Activated CD8-positive, alpha-beta T cell treated with anti-CD3 and anti-CD28 coated beads, Interleukin-2, amount 10 ng/mL, durations not matched to agents 7 days and 5 days (primary cell): ENCODE results near the gene FMO4. TPM values are rescaled to one million over a fixed set of nuclear protein-coding genes. Genes with fewer than 3 reads are reported as not detected.
"Not testable (repeated sequence)": the region's sequence is repeated elsewhere in the genome, so short reads cannot be mapped to it uniquely, and the experiment has no call there.

Source experiments
- ATAC-seq: fragments of 150-1000 bp; cut with Tn5 transposase; one replicate; pipeline ENCODE4 v1.10.0; 2021; ENCODE audit warnings: moderate library complexity
- CTCF ChIA-PET: fragments of 350-600 bp; sonication (Branson Sonifier 250); formaldehyde crosslinking; loops from one replicate; lab custom pipeline; 2021; ENCODE audit warnings: antibody characterized with exemption; lab: Charles Lee
- POLR2A ChIA-PET: fragments of 350-600 bp; sonication (Branson Sonifier 250); formaldehyde crosslinking; loops from one replicate; lab custom pipeline; 2021; ENCODE audit warnings: antibody characterized with exemption; lab: Charles Lee
- DNase-seq: peaks from one replicate; pipeline ENCODE4 v3.0.0-alpha.2; 2020
- H3K27ac Mint-ChIP-seq: one replicate; pipeline ENCODE4 v1.8.0; 2021; ENCODE audit warnings: mild to moderate bottlenecking, mixed read lengths
- H3K27me3 Mint-ChIP-seq: one replicate; pipeline ENCODE4 v1.8.0; 2021; ENCODE audit warnings: low read depth, mixed read lengths
- H3K36me3 Mint-ChIP-seq: one replicate; pipeline ENCODE4 v1.8.0; 2021; ENCODE audit warnings: low read depth, mixed read lengths
- H3K4me1 Mint-ChIP-seq: one replicate; pipeline ENCODE4 v1.8.0; 2021; ENCODE audit warnings: low read depth, mixed read lengths
- H3K4me3 Mint-ChIP-seq: one replicate; pipeline ENCODE4 v1.8.0; 2021; ENCODE audit warnings: mild to moderate bottlenecking, mixed read lengths
- H3K9me3 Mint-ChIP-seq: one replicate; pipeline ENCODE4 v1.8.0; 2022; ENCODE audit warnings: mixed read lengths; ENCODE audit not compliant: insufficient read depth
- total RNA-seq, 2 experiments: library from RNA; stranded (reverse); gene quantifications; one replicate each; pipeline ENCODE4 v1.2.3, GENCODE V29; 2021

The FMO4 gene
- total RNA-seq, 2 experiments from 2014 or later: 1.4 to 1.5 TPM

DNA sequence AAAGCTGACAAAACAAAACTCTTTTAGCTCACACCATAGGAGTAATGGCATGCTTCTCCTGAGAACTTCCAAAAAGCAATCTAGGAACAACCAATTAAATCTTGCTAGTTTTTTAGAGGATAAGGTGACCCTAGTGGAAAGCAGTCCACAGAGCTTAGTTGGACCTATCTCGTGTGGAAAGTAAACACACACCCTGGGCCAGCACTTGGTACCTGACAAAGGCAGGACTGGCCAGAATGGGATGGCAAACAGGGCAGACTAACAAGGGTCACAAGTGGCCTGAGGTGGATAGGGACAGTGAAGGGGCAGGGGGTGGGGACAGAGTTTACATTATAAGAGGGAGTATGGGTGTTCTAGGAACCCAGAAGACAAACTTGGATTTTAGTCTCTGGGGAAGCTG is 22.0 kb downstream of the FMO4 start:
- Mint-ChIP-seq H3K36me3 (no peaks in the 10 kb centered on the region), H3K9me3 (no peaks in the 10 kb centered on the region), H3K27ac (no peak overlapping the region), H3K27me3 (no peaks in the 10 kb centered on the region), H3K4me1 (no peaks in the 10 kb centered on the region), H3K4me3 (no peak overlapping the region)
- ChIA-PET POLR2A (no interaction called here), CTCF (no interaction called here)
- ATAC-seq (no peak), DNase-seq (no peak)

DNA sequence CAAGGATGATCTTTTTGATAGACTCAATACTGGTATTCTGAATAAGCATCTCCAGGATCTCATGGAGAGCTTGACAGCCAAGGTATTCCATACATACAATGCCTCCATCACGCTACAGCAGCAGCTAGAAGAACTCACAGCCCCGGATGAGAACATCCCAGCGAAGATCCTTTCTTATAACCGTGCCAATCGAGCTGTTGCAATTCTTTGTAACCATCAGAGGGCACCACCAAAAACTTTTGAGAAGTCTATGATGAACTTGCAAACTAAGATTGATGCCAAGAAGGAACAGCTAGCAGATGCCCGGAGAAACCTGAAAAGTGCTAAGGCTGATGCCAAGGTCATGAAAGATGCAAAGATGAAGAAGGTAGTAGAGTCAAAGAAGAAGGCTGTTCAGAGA is 25.4 kb downstream of the FMO4 start:
- H3K27ac Mint-ChIP-seq, H3K9me3 Mint-ChIP-seq, POLR2A ChIA-PET, H3K27me3 Mint-ChIP-seq, DNase-seq, CTCF ChIA-PET, ATAC-seq, H3K36me3 Mint-ChIP-seq, H3K4me3 Mint-ChIP-seq, H3K4me1 Mint-ChIP-seq: not testable (repeated sequence)

DNA sequence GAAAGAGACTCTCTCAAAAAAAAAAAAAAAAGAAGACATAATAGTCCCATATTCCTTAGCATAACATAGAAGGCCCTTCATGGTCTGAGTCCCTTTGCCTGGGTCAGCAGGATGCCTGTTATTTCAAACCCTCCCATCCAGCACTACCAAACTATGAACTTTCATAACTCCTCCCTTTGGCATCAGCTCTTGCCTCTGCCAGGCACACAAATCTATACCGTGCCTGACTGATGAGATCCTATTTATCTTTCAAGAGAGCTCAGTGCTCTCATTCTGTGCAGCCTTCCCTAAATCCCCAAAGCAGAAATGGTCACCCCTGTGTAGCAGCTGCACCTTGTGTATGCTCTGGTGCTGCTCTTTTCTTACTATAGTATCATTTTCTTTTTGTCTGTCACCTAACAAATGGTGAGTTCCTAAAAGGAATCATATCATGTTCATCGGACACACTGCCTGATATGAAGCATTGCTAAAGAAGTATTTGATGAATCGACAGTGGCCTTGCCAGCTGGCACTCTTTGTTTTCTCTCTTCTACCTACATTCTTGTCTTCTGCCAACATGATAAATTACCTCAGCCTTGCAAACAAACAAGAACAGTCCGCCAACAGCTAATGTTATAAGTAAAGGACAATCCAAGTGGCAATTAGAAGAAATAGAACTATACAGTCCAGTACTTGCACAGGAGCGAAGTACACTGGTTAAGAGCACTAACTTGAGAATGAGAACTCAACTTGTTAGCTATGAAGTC is 29.9 kb downstream of the FMO4 start:
- Mint-ChIP-seq H3K4me3 (no peak overlapping the region), H3K9me3 (no peaks in the 10 kb centered on the region), H3K36me3 (no peaks in the 10 kb centered on the region), H3K4me1 (no peaks in the 10 kb centered on the region), H3K27ac (no peak overlapping the region), H3K27me3 (no peaks in the 10 kb centered on the region)
- ATAC-seq (no peak), DNase-seq (no peak)
- CTCF ChIA-PET: no interaction called here
- POLR2A ChIA-PET: no interaction called here

DNA sequence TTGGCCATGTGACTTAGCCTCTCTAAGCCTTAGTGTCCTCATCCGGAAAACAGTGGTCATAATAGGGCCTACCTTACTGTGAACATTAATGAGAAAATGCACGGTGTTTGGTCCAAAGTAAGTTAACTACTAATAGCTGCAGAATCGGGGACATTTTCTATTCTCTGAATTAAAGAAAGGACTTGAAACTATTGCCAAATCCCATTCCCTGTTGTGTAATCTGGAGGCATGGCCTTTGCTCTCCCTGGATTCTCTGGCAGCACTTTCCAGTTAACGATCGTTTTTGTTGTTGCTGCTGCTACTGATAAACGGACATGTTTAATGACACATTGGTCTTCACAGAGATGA is 30.5 kb downstream of the FMO4 start:
- Mint-ChIP-seq H3K27me3 (no peaks in the 10 kb centered on the region), H3K9me3 (no peaks in the 10 kb centered on the region), H3K4me3 (no peak overlapping the region), H3K36me3 (no peaks in the 10 kb centered on the region), H3K4me1 (no peaks in the 10 kb centered on the region), H3K27ac (no peak overlapping the region)
- ChIA-PET POLR2A (no interaction called here), CTCF (no interaction called here)
- ATAC-seq (no peak), DNase-seq (no peak)

DNA sequence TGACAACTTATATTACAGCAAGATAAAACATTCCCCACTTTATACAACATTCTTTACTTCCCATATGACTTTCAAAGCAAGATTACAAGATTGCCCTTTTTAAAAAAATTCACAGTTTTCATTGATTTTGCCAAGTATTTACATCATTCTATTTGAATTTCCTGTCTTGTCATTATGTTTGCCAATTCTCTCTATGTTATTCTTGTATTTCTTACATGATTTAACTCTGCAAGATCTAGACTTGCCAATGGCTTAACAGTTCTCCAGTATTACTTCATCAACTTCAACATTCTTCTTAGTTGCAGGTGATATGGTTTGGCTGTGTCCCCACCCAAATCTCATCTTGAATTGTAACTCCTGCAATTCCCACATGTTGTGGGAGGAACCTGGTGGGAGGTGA is 31.6 kb downstream of the FMO4 start:
- ATAC-seq (no peak), DNase-seq (no peak)
- Mint-ChIP-seq H3K4me1 (no peaks in the 10 kb centered on the region), H3K9me3 (no peaks in the 10 kb centered on the region), H3K27me3 (no peaks in the 10 kb centered on the region), H3K4me3 (no peak overlapping the region), H3K27ac (no peak overlapping the region), H3K36me3 (no peaks in the 10 kb centered on the region)
- POLR2A ChIA-PET: no interaction called here
- CTCF ChIA-PET: no interaction called here

DNA sequence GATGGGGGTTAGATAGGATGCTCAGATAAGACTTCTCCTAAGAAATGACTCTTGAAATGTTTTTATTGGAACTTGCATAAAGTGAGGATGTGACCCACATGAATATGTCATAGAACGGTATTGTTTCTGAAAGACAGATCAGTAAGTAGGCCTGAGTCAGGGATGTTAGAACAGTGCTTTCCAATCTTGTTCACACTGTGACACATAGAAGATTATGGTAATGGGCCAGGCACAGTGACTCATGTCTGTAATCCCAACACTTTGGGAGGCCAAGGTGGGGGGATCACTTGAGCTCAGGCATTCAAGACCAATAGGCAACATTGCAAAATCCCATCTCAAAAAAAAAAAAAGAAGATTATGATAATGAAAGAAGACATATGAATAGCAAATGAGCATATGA is 32.9 kb downstream of the FMO4 start:
- Mint-ChIP-seq H3K27me3 (no peaks in the 10 kb centered on the region), H3K27ac (no peak overlapping the region), H3K4me1 (no peaks in the 10 kb centered on the region), H3K9me3 (no peaks in the 10 kb centered on the region), H3K4me3 (no peak overlapping the region), H3K36me3 (no peaks in the 10 kb centered on the region)
- ATAC-seq: no peak
- CTCF ChIA-PET: no interaction called here
- POLR2A ChIA-PET: no interaction called here
- no peak for DNase-seq

DNA sequence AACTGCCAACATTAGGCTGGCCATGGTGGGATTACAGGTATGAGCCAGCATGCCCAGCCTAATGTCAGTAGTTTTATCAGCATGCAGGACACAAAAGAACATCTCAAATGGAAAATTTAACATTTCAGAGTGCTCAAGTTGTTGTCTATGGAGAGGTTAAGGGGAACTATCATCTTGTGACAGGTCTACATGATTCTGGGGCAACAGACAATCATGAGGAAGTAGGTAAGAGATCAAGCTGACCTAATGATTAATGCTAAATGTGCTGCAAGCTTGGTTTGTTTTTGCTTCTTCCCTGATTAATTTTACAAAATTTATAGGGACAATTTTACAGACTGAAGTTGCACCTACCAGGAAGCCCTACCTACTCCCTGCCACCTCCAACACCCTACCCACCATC is 36.6 kb downstream of the FMO4 start:
- no peaks in the 10 kb centered on the region for H3K27me3 Mint-ChIP-seq
- POLR2A ChIA-PET: no interaction called here
- H3K9me3 Mint-ChIP-seq: no peaks in the 10 kb centered on the region
- no peak overlapping the region for H3K27ac Mint-ChIP-seq
- CTCF ChIA-PET: no interaction called here
- H3K4me3 Mint-ChIP-seq: no peak overlapping the region
- H3K4me1 Mint-ChIP-seq: no peaks in the 10 kb centered on the region
- H3K36me3 Mint-ChIP-seq: no peaks in the 10 kb centered on the region
- DNase-seq: no peak
- ATAC-seq: no peak

DNA sequence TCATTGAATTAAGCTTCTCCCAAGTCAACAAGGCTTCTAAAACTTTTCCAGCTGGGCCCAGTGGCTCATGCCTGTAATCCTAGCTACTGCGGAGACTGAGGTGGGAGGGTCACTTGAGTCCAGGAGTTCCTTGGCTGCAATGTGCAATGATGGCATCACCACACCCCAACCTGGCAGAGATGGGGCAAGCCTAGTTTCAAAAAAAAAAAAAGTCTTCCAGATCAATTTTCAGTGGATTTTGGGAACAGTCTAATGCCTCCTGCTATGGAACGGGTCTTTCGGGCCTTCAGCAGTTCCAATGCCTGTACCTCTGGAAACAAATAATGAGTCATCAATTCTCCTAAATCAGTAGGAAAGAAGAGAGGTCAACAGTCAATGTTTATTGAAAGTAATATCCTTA is 38.0 kb downstream of the FMO4 start:
- ChIA-PET POLR2A (no interaction called here), CTCF (no interaction called here)
- ATAC-seq (no peak), DNase-seq (no peak)
- Mint-ChIP-seq H3K9me3 (no peaks in the 10 kb centered on the region), H3K36me3 (no peaks in the 10 kb centered on the region), H3K4me1 (no peaks in the 10 kb centered on the region), H3K4me3 (no peak overlapping the region), H3K27ac (no peak overlapping the region), H3K27me3 (no peaks in the 10 kb centered on the region)

DNA sequence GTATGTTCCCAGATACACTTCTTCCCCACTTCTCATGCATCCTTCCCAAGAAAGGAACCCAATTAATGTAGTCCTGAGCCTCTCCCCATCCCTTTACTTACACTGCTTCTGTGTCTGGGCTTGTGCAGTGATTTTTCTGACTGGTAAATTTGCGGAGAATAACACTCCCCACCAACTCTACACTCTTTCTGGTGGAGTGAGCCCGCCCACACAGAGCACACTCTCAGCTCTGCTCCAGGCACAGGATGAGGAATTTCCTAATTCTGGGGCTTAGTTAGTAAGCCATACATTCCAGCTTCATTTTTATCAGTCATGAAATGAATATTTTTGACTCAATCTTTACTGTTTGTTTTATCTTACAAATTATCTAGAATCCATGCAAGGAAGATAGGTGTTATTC is 38.6 kb downstream of the FMO4 start:
- Mint-ChIP-seq H3K4me3 (no peak overlapping the region), H3K36me3 (no peaks in the 10 kb centered on the region), H3K27me3 (no peaks in the 10 kb centered on the region), H3K4me1 (no peaks in the 10 kb centered on the region), H3K9me3 (no peaks in the 10 kb centered on the region), H3K27ac (no peak overlapping the region)
- ChIA-PET CTCF (no interaction called here), POLR2A (no interaction called here)
- ATAC-seq: no peak
- no peak for DNase-seq

DNA sequence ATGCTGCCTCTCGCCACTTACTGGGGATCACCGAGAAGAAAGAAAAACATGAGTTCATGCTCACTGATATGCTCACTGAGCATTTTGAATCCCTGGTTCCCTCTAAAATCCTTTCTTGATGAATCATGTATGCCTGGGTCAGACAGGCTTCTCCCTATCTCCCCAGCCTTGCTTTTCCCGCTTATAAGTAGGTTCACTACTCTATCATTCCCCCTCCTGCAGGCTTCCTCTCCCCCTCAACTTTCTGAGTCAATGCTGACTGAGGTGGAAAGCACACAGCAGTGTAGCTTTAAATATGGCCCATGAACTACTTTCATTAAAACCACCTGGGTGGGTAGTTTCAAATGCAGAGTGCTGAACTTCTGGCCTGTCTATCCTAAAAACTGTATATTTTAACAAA is 41.7 kb downstream of the FMO4 start:
- Mint-ChIP-seq H3K4me1 (no peaks in the 10 kb centered on the region), H3K27ac (no peak overlapping the region), H3K27me3 (no peaks in the 10 kb centered on the region), H3K36me3 (no peaks in the 10 kb centered on the region), H3K9me3 (no peaks in the 10 kb centered on the region), H3K4me3 (no peak overlapping the region)
- DNase-seq (no peak), ATAC-seq (no peak)
- POLR2A ChIA-PET: no interaction called here
- CTCF ChIA-PET: no interaction called here

DNA sequence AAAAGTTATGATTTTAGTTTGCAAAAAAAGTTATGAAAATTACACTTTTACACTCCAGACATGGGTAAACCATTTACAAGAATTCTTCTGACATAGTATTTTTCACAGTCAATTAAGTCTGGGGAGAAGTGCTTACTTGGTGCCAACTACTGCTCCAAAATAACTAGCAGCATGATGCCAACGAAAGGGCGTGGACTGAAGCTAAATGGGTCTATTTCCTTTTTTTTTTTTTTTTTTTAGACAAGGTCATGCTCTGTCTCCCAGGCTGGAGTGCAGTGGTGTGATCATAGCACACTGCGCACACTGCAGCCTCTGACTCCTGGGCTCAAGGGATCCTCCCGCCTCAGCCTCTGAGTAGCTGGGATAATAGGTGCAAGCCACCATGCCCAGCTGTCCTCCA is 43.2 kb downstream of the FMO4 start:
- no peaks in the 10 kb centered on the region for H3K36me3 Mint-ChIP-seq
- POLR2A ChIA-PET: no interaction called here
- ATAC-seq (no peak), DNase-seq (no peak)
- no peak overlapping the region for H3K27ac Mint-ChIP-seq
- H3K9me3 Mint-ChIP-seq: no peaks in the 10 kb centered on the region
- CTCF ChIA-PET: no interaction called here
- no peak overlapping the region for H3K4me3 Mint-ChIP-seq
- no peaks in the 10 kb centered on the region for H3K4me1 Mint-ChIP-seq
- H3K27me3 Mint-ChIP-seq: peaks cover 6% of the 10 kb centered on the region

DNA sequence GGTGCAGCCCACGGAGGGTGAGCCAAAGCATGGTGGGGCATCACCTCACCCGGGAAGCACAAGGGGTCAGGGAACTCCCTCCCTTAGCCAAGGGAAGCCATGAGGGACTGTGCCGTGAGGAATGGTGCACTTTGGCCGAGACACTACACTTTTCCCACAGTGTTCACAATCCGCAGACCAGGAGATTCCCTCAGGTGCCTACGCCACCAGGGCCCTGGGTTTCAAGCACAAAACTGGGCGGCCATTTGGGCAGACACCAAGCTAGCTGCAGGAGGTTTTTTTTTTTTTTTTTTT is 45.3 kb downstream of the FMO4 start:
- ATAC-seq, H3K27ac Mint-ChIP-seq, H3K9me3 Mint-ChIP-seq, DNase-seq, H3K27me3 Mint-ChIP-seq, H3K36me3 Mint-ChIP-seq, H3K4me1 Mint-ChIP-seq, POLR2A ChIA-PET, H3K4me3 Mint-ChIP-seq, CTCF ChIA-PET: not testable (repeated sequence)

DNA sequence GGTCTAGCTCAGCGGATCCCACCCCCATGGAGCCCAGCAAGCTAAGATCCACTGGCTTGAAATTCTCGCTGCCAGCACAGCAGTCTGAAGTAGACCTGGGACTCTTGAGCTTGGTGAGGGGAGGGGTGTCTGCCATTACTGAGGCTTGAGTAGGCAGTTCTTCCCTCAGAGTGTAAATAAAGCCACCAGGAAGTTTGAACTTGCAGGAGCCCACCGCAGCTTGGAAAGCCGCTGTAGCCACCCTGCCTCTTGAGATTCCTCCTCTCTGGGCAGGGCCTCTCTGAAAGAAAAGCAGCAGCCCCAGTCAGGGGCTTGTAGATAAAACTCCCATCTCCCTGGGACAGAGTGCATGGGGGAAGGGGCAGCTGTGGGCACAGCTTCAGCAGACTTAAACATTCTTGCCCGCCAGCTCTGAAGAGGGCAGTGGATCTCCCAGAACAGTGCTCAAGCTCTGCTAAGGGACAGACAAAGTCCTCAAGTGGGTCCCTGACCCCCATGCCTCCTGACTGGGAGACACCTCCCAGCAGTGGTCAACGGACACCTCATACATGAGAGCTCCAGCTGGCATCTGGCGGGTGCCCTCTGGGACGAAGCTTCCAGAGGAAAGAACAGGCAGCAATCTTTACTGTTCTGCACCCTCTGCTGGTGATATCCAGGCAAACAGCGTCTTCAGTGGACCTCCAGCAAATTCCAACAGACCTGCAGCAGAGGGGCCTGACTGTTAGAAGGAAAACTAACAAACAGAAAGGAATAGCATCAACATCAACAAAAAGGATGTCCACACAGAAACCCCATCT is 45.9 kb downstream of the FMO4 start:
- H3K27me3 Mint-ChIP-seq, DNase-seq, H3K36me3 Mint-ChIP-seq, H3K4me3 Mint-ChIP-seq, H3K9me3 Mint-ChIP-seq, ATAC-seq, CTCF ChIA-PET, H3K4me1 Mint-ChIP-seq, H3K27ac Mint-ChIP-seq, POLR2A ChIA-PET: not testable (repeated sequence)
